Neural crest cell (in vitro differentiated cells): ENCODE measurements around the gene GKN2. TPM values are rescaled to one million over a fixed set of nuclear protein-coding genes. Genes with fewer than 3 reads are reported as not detected.
"Not testable (repeated sequence)": the region's sequence is repeated elsewhere in the genome, so short reads cannot be mapped to it uniquely, and the experiment has no call there.

Source experiments
- DNase-seq: peaks from one replicate; pipeline ENCODE4 v3.0.0; 2021; ENCODE audit warnings: low read depth, mixed read lengths, low spot score
- H3K27ac Mint-ChIP-seq: one replicate; pipeline ENCODE4 v1.8.0; 2021; ENCODE audit warnings: mild to moderate bottlenecking, mixed read lengths; ENCODE audit not compliant: unreplicated experiment
- H3K27me3 Mint-ChIP-seq: 2 replicates; pipeline ENCODE4 v1.8.0; 2021; ENCODE audit warnings: low read depth, mild to moderate bottlenecking, mixed read lengths
- H3K36me3 Mint-ChIP-seq: 2 replicates; pipeline ENCODE4 v1.8.0; 2021; ENCODE audit warnings: low read depth, mild to moderate bottlenecking, mixed read lengths
- H3K4me1 Mint-ChIP-seq: 2 replicates; pipeline ENCODE4 v1.8.0; 2021; ENCODE audit warnings: mixed read lengths
- H3K4me3 Mint-ChIP-seq: one replicate; pipeline ENCODE4 v1.8.0; 2021; ENCODE audit warnings: mild to moderate bottlenecking, mixed read lengths
- H3K9me3 Mint-ChIP-seq: 2 replicates; pipeline ENCODE4 v1.8.0; 2021; ENCODE audit warnings: mixed read lengths
- CTCF ChIP-seq: fragments of 200-600 bp; sonication (generic); conservative IDR thresholded peaks from 2 replicates; pipeline ENCODE4 v1.5.0; 2021; ENCODE audit warnings: antibody characterized with exemption, mild to moderate bottlenecking
- total RNA-seq: library from RNA; stranded (reverse); gene quantifications from 2 replicates; pipeline ENCODE4 v1.2.1, GENCODE V29; 2021

The GKN2 gene
- total RNA-seq, 1 donor from 2014 or later, result not detected

- no peak overlapping the region for H3K27ac Mint-ChIP-seq
- TF ChIP-seq CTCF, result no peak
- DNase-seq, result no peak
- H3K4me3 Mint-ChIP-seq, result no peak overlapping the region
- no peaks in the 10 kb centered on the region for H3K4me1 Mint-ChIP-seq
- no peaks in the 10 kb centered on the region for H3K9me3 Mint-ChIP-seq
- H3K27me3 Mint-ChIP-seq, result peaks cover 7% of the 10 kb centered on the region
- H3K36me3 Mint-ChIP-seq, result no peaks in the 10 kb centered on the region
These were observed 8.7 kb upstream of the GKN2 start for GRCh38 chr2:68961380-68961779.

GRCh38 chr2:68959001-68959400, 6.3 kb upstream of the GKN2 start:
- DNase-seq, result no peak
- no peak for TF ChIP-seq CTCF
- Mint-ChIP-seq H3K4me1 (no peaks in the 10 kb centered on the region), H3K9me3 (peaks cover 2% of the 10 kb centered on the region), H3K27ac (no peak overlapping the region), H3K4me3 (no peak overlapping the region), H3K27me3 (peaks cover 6% of the 10 kb centered on the region), H3K36me3 (no peaks in the 10 kb centered on the region)

GRCh38 chr2:68955432-68955831, 2.7 kb upstream of the GKN2 start:
- not testable (repeated sequence) for H3K9me3 Mint-ChIP-seq, H3K36me3 Mint-ChIP-seq, H3K4me1 Mint-ChIP-seq, H3K27ac Mint-ChIP-seq, DNase-seq, H3K4me3 Mint-ChIP-seq
- H3K27me3 Mint-ChIP-seq, result peaks cover 12% of the 10 kb centered on the region

- Mint-ChIP-seq H3K4me3 (no peak overlapping the region), H3K27me3 (peaks cover 16% of the 10 kb centered on the region), H3K4me1 (no peaks in the 10 kb centered on the region), H3K27ac (no peak overlapping the region), H3K36me3 (no peaks in the 10 kb centered on the region), H3K9me3 (peaks cover 2% of the 10 kb centered on the region)
- no peak for DNase-seq
- TF ChIP-seq CTCF, result no peak
These were observed 794 bp downstream of the GKN2 start for GRCh38 chr2:68951899-68952298.

- TF ChIP-seq CTCF, result no peak
- Mint-ChIP-seq H3K27ac (no peak overlapping the region), H3K9me3 (no peaks in the 10 kb centered on the region), H3K4me1 (peaks cover 5% of the 10 kb centered on the region), H3K4me3 (no peak overlapping the region), H3K36me3 (no peaks in the 10 kb centered on the region), H3K27me3 (peaks cover 20% of the 10 kb centered on the region)
- no peak for DNase-seq
These were observed 4.0 kb downstream of the GKN2 start for GRCh38 chr2:68948710-68949109.

- Mint-ChIP-seq H3K4me3 (no peak overlapping the region), H3K27me3 (peaks cover 24% of the 10 kb centered on the region), H3K27ac (no peak overlapping the region), H3K9me3 (no peaks in the 10 kb centered on the region), H3K4me1 (peaks cover 10% of the 10 kb centered on the region), H3K36me3 (no peaks in the 10 kb centered on the region)
- no peak for DNase-seq
- TF ChIP-seq CTCF, result no peak
These were observed 6.6 kb downstream of the GKN2 start for GRCh38 chr2:68946117-68946516.
